NB4 (cell line): Measurements from ENCODE around the gene ANKRD13C.

ENCODE experiments used
- MAX ChIP-seq: IDR thresholded peaks from 2 replicates; pipeline ENCODE4 v1.6.1; 2011; ENCODE audit warnings: low read depth, low read length
- MYC ChIP-seq: IDR thresholded peaks from 2 replicates; pipeline ENCODE4 v1.6.1; 2011; ENCODE audit warnings: low read depth, low read length
- POLR2A ChIP-seq: IDR thresholded peaks from 2 replicates; pipeline ENCODE4 v1.6.1; 2011; ENCODE audit warnings: mild to moderate bottlenecking; ENCODE audit not compliant: insufficient read length; ENCODE audit errors: extremely low read depth
- TF ChIP-seq, protein P1 (sequence below): IDR thresholded peaks from one replicate; pipeline ENCODE4 v1.5.1; 2012; ENCODE audit warnings: low read depth, low read length

- TF ChIP-seq, protein P1, sequence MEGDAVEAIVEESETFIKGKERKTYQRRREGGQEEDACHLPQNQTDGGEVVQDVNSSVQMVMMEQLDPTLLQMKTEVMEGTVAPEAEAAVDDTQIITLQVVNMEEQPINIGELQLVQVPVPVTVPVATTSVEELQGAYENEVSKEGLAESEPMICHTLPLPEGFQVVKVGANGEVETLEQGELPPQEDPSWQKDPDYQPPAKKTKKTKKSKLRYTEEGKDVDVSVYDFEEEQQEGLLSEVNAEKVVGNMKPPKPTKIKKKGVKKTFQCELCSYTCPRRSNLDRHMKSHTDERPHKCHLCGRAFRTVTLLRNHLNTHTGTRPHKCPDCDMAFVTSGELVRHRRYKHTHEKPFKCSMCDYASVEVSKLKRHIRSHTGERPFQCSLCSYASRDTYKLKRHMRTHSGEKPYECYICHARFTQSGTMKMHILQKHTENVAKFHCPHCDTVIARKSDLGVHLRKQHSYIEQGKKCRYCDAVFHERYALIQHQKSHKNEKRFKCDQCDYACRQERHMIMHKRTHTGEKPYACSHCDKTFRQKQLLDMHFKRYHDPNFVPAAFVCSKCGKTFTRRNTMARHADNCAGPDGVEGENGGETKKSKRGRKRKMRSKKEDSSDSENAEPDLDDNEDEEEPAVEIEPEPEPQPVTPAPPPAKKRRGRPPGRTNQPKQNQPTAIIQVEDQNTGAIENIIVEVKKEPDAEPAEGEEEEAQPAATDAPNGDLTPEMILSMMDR = no peak
- no peak for TF ChIP-seq MYC
- TF ChIP-seq POLR2A = no peak
- TF ChIP-seq MAX = no peak
Measured at GRCh38 chr1:70248729-70249128, 105.8 kb downstream of the ANKRD13C start.
